ENCODE data around the gene PPP1R2.
"Not testable (repeated sequence)": the region's sequence is repeated elsewhere in the genome, so short reads cannot be mapped to it uniquely, and the experiment has no call there.

Gene PPP1R2

DNA sequence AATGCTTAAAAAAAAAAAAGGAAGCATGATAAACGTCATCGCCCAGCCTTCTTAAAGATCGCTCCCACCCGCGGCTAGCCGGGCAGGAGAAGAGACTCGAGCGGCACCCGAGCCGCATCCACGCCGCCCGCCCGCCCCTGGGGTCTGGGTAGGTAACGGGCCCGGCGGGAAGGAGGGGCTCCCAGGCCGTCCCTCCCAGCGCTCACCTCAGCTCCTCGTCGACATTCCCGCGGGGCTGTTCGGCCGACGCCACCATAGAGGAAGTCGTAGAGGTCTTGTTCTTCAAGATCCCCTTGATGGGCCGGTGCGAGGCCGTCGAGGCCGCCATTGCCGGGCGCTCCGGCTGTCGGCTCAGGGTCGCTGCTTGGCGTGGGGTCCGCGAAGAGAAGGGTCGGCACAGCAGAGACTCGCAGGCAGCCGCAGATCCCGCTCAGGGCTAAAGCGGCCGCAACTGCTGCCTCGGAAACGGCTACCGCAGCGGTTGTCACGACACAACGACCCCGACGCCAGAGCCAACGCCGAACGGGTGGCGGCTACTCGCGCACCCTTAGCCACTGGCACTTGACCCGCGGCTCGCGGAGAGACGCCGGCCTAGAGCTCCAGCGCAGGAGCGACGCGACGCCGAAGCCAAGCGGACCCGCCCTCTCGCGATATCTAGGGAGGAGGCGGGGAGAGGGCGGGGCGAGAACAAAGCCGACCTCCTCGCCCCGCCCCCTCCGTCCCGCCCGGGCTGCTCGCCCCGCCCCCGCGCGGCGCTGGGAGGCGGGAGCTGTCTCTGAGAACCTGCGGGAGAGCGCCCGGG, at the start of gene PPP1R2:
TSS of gene PPP1R2 (minus strand) at position 628 of the 802 bp plus-strand sequence. CDS start at position 328, 300 bp downstream.
- Mint-ChIP-seq H3K27me3 (no peaks in the 10 kb centered on the region), H3K4me3 (peak within 1 kb of the TSS; percentile 88), H3K4me1 (peaks cover 44% of the 10 kb centered on the region), H3K9me3 (no peaks in the 10 kb centered on the region), H3K27ac (peak within 1 kb of the TSS; percentile 95), H3K36me3 (no peaks in the 10 kb centered on the region)
- ATAC-seq (ENCODE audit: low read depth): peak; percentile 78
- DNase-seq (ENCODE audit: low spot score in 2 of 2): peak; percentile 92

DNA sequence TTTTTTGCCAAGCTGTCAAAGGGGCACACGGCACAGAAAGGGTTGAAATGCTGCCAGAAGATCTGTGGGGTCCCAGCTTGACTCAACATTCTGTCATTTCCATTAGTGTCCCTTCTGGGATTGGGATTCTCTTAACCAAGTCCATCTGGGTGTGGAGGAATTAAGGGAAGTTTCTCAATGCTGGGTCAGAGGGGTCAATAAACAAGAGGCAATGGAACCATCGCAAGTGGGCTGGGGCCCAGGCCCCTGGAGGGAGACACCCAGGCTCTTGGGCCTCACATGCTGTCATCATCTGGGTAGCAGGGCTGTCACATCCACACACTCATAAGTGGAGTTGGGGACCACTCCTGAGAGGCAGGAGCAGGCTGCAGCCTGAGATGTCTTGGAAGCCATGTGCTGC, 48.7 kb upstream of the PPP1R2 start:
- Mint-ChIP-seq H3K4me1 (no peaks in the 10 kb centered on the region), H3K27ac (no peak overlapping the region), H3K27me3 (no peaks in the 10 kb centered on the region), H3K4me3 (no peak overlapping the region), H3K9me3 (no peaks in the 10 kb centered on the region), H3K36me3 (no peaks in the 10 kb centered on the region)
- ATAC-seq (ENCODE audit: low read depth) (no peak), DNase-seq (ENCODE audit: low spot score in 2 of 2) (no peak)

DNA sequence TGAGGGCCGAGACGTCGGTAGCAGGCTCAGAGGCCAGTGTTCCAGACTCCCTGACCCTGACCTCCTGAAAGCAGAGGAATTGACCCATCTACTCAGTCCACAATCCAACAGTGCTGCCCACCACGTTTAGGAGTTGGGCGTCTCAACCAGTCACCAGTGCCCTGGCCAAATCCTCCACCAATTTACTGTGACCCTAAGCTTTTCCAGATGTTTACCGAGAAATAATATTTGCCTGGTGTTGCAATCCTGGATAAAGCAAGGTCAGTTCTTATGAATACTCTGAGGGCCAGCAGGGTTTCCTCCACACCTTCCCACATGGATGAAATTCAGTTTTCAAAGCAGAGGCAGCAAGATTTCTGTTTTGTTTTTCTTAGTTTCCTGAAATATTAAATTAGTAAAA, 48.1 kb upstream of the PPP1R2 start:
- DNase-seq (ENCODE audit: low spot score in 2 of 2) (no peak), ATAC-seq (ENCODE audit: low read depth) (no peak)

DNA sequence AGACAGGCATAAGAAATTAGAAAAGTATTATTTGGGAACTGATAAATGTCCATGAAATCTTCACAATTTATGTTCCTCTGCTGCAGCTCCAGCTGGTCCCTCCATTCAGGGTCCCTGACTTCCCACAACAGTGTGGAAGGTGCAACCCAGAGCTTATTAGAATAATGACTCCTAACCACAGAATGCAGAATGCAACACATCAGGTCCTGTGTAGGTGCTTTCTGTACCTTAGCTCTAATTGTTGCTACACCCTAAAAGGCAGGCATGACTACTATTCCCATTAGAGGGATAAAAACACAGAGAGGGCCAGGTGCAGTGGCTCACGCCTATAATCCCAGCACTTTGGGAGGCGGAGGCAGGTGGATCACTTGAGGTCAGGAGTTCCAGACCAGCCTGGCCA, 47.3 kb upstream of the PPP1R2 start:
- not testable (repeated sequence) for H3K27ac Mint-ChIP-seq, H3K9me3 Mint-ChIP-seq

More for the DNA sequence above, 48.1 kb upstream of the PPP1R2 start:
- no peaks in the 10 kb centered on the region for H3K36me3 Mint-ChIP-seq
- no peaks in the 10 kb centered on the region for H3K27me3 Mint-ChIP-seq
- H3K4me1 Mint-ChIP-seq: no peaks in the 10 kb centered on the region
- H3K9me3 Mint-ChIP-seq: no peaks in the 10 kb centered on the region
- no peak overlapping the region for H3K4me3 Mint-ChIP-seq
- no peak overlapping the region for H3K27ac Mint-ChIP-seq

DNA sequence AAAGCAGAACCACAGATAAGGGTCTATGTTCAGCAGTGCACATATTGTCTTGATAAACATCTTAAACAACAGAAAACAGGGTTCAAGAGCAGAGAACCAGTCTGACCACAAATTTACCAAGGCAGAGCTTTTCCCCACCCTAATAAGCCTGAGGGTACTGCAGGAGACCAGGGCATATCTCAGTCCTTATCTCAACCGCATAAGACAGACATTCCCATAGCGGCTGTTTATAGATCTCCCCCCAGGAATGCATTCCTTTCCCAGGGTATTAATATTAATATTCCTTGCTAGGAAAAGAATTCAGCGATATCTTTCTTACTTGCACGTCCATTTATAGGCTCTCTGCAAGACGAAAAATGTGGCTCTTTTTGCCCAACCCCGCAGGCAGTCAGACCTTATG, 46.7 kb upstream of the PPP1R2 start:
- not testable (repeated sequence) for H3K27me3 Mint-ChIP-seq; H3K36me3 Mint-ChIP-seq; H3K4me1 Mint-ChIP-seq; ATAC-seq (ENCODE audit: low read depth); H3K27ac Mint-ChIP-seq; DNase-seq (ENCODE audit: low spot score in 2 of 2); H3K4me3 Mint-ChIP-seq; H3K9me3 Mint-ChIP-seq

More for the DNA sequence above, 47.3 kb upstream of the PPP1R2 start:
- not testable (repeated sequence) for H3K27me3 Mint-ChIP-seq; H3K4me1 Mint-ChIP-seq; H3K4me3 Mint-ChIP-seq; ATAC-seq (ENCODE audit: low read depth); DNase-seq (ENCODE audit: low spot score in 2 of 2); H3K36me3 Mint-ChIP-seq

DNA sequence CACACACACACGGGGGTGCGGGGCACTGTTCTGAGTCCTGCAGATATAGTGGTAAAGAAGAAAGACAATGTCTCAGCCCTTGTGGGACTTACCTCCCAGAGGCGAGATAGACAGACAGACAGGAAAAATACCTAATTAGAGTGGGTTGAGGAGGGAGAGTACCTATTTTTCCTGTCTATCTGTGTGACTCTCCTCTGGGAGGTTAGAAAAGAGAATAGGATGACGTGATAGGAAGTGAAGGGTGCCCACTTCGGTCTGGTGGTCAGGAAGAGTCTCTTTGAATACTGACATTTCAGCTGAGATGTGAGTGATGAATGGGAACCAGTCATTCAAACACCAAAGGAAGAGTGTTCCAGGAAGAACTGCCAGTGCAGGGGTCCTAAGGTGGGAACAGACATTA, 44.7 kb upstream of the PPP1R2 start:
- Mint-ChIP-seq H3K36me3 (no peaks in the 10 kb centered on the region), H3K27me3 (peaks cover 1% of the 10 kb centered on the region), H3K4me1 (peaks cover 2% of the 10 kb centered on the region), H3K9me3 (no peaks in the 10 kb centered on the region), H3K4me3 (no peak overlapping the region), H3K27ac (no peak overlapping the region)
- ATAC-seq (ENCODE audit: low read depth): peak; percentile 39
- no peak for DNase-seq (ENCODE audit: low spot score in 2 of 2)

DNA sequence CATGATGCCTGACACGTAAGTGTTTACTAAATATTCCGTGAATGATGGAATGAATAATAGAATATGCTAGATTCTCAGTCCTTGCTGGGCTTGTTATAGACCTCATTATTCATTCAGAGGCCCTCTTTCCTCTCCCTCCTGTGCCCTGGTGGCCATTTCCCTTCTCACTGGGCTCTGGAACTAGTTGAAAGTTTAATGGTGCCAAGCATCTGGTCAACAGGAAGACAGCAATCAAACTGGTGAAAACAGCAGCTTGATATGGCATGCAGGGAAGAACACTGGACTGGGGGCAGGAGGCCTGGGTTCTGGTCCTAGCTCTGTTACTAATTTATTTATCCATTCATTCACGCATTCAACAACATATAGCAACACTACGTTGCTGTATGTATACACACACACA, 44.3 kb upstream of the PPP1R2 start:
- Mint-ChIP-seq H3K27me3 (peaks cover 1% of the 10 kb centered on the region), H3K9me3 (no peaks in the 10 kb centered on the region), H3K4me3 (no peak overlapping the region), H3K36me3 (no peaks in the 10 kb centered on the region), H3K27ac (no peak overlapping the region), H3K4me1 (peaks cover 2% of the 10 kb centered on the region)
- ATAC-seq (ENCODE audit: low read depth) (no peak), DNase-seq (ENCODE audit: low spot score in 2 of 2) (no peak)

DNA sequence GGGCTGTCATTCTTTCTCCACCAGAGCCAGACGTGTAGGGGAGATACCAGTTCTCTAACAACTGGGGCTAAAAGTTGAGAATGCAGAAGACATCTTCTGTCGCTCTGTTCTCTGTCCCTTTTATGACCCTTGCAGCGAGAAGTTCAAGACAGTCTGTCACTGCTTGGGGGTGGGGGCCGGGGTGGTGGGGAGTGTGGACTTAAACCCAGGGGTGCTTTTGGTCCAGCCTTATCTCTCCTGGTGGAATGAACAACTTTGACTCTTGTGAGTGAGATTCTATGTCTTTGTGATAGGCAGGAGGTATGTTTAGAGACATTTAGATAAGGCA, 41.4 kb upstream of the PPP1R2 start:
- Mint-ChIP-seq H3K9me3 (no peaks in the 10 kb centered on the region), H3K27ac (no peak overlapping the region), H3K27me3 (peaks cover 1% of the 10 kb centered on the region), H3K4me3 (no peak overlapping the region), H3K4me1 (peaks cover 2% of the 10 kb centered on the region), H3K36me3 (no peaks in the 10 kb centered on the region)
- ATAC-seq (ENCODE audit: low read depth) (no peak), DNase-seq (ENCODE audit: low spot score in 2 of 2) (no peak)

DNA sequence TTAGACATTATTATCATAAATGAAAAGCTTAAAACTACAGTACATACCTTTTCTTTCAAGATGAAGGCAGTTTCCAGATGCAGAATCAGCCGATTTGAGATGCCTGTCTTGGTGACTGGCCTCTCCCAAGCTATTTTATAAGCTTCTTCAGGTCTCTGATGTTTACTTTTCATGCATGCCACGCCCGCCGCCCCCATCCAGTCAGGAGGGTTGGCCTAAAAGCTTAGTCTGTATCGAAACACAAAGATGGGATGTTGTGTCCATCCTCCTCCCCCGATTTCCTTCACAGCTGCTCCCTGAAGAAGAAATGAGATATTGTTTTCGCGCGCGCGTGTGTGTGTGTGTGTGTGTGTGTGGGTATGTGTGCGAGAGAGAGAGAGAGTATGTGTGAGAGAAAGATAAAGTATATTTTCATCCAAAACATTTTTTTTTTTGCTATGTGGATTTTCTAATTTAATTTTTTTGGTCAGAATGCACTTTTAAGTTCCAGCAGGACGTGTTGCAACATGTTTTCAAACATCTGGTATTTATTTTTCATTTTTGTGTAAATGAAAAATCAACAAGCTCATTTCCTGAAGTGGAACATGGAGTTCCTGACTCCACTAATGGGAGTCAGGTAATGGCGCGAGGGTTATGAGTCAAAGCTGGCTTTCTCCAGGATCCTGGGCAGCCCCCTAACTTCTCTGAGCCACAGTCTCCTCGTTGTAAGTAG, 40.9 kb upstream of the PPP1R2 start, which contains the start of gene APOD:
TSS of gene APOD (minus strand) at position 110 of the 712 bp plus-strand sequence. CDS start 4,479 bp downstream, outside the sequence.
- Mint-ChIP-seq H3K4me1 (peaks cover 2% of the 10 kb centered on the region), H3K27ac (no peak within 1 kb of the TSS), H3K4me3 (no peak within 1 kb of the TSS), H3K36me3 (no peaks in the 10 kb centered on the region), H3K27me3 (peaks cover 1% of the 10 kb centered on the region), H3K9me3 (no peaks in the 10 kb centered on the region)
- DNase-seq (ENCODE audit: low spot score in 2 of 2) (no peak), ATAC-seq (ENCODE audit: low read depth) (no peak)

DNA sequence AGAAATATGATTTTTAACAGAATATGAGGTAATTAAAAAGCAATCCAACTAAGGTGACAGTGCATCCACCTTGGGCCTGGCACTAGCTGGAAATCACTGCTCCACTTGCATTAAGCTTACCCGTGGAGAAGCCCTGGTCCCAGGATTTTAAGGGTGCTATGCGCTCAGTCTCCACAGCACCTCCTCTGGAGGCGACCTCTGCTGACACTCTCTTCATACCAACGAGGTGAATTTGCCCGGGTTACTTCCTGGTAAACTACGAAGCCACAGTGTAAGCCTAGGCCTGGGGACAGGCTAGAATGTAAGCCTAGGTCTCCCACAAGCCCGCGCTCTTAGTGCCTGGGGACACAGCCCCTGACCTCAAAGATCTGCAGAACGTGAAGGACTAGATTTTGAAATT, 39.8 kb upstream of the PPP1R2 start:
- H3K27me3 Mint-ChIP-seq: peaks cover 1% of the 10 kb centered on the region
- no peaks in the 10 kb centered on the region for H3K36me3 Mint-ChIP-seq
- no peaks in the 10 kb centered on the region for H3K9me3 Mint-ChIP-seq
- no peak for DNase-seq (ENCODE audit: low spot score in 2 of 2)
- no peak overlapping the region for H3K4me3 Mint-ChIP-seq
- no peak overlapping the region for H3K27ac Mint-ChIP-seq
- H3K4me1 Mint-ChIP-seq: peaks cover 2% of the 10 kb centered on the region
- ATAC-seq (ENCODE audit: low read depth): no peak

DNA sequence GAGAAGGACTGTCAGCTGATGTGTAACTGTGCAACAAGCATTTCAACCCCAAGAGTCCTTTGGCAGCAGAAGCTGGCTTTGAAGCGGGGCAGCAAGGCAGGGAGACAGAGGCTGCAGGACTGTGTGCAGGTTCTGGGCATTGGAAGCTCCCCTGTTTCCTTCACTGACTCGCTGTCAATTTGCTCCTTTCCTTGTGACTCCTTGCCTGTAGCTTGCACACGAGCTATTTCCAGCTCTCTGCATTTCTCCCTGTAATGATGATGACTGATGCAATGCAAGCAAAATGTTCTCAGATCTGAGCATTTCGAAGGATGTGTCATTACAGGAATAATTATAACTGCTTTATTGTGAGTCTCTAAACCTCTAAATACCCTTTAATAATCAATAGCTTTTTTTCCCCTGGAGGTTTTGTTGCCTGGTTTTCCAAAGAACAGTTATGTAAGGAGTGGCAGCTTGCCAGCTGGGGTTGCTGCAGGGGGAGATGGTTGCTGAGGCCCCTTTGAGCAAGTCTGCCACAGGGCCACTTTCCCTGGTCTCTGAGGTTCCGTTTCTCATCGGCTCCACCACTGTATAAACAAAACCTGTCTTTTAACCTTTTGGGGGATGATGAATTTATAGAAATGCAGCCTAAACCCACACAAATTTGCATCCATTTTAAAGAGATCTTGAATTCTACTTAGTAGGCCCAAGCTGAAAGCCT, 37.8 kb upstream of the PPP1R2 start:
- no peaks in the 10 kb centered on the region for H3K36me3 Mint-ChIP-seq
- DNase-seq (ENCODE audit: low spot score in 2 of 2): no peak
- ATAC-seq (ENCODE audit: low read depth): no peak
- H3K27me3 Mint-ChIP-seq: peaks cover 1% of the 10 kb centered on the region
- no peak overlapping the region for H3K27ac Mint-ChIP-seq
- H3K4me3 Mint-ChIP-seq: no peak overlapping the region
- peaks cover 2% of the 10 kb centered on the region for H3K4me1 Mint-ChIP-seq
- H3K9me3 Mint-ChIP-seq: no peaks in the 10 kb centered on the region

DNA sequence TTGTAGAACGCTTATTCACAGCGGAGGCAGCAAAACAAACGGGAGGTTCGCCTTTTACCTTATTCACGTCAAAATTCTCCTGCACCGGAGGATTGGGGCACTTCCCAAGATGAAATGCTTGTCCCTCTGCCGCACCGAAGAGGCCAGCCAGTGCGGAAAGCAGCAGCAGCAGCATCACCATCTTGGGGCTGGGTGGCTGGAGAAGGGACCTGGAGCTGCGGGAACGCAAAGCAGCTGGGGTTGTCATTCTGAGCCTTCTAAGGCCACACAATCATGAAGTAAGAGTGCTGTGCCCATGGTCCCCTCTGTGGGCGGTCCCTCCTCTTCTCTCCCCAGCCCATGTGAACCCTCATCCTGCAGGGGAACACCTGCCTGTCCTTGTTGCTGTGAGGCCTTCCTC, 36.2 kb upstream of the PPP1R2 start:
- no peak overlapping the region for H3K4me3 Mint-ChIP-seq
- ATAC-seq (ENCODE audit: low read depth) (no peak), DNase-seq (ENCODE audit: low spot score in 2 of 2) (no peak)
- no peaks in the 10 kb centered on the region for H3K9me3 Mint-ChIP-seq
- H3K27me3 Mint-ChIP-seq: peaks cover 1% of the 10 kb centered on the region
- H3K4me1 Mint-ChIP-seq: peaks cover 2% of the 10 kb centered on the region
- H3K36me3 Mint-ChIP-seq: no peaks in the 10 kb centered on the region
- H3K27ac Mint-ChIP-seq: no peak overlapping the region

DNA sequence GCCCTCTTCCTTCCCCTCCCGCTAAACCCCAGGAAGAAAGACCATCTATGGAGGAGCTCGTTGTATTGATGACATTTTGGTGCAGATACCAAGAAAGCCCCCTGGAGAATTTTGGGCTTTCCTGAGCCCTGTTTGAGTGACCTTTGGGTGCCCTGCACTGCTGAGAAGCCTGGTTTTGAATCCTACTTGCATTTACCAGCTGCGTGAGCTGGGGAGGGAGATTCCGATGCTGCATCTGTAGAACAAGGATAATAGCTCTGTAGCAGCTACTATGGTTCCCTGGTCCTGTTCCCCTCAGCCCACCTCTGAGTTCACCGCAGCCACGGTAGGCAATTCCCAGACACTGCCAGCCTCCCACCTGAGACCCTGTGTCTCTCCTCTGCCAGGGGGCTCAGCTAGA, 35.4 kb upstream of the PPP1R2 start:
- H3K4me1 Mint-ChIP-seq: no peaks in the 10 kb centered on the region
- ATAC-seq (ENCODE audit: low read depth) (no peak), DNase-seq (ENCODE audit: low spot score in 2 of 2) (no peak)
- H3K4me3 Mint-ChIP-seq: no peak overlapping the region
- no peaks in the 10 kb centered on the region for H3K36me3 Mint-ChIP-seq
- H3K9me3 Mint-ChIP-seq: no peaks in the 10 kb centered on the region
- H3K27ac Mint-ChIP-seq: no peak overlapping the region
- H3K27me3 Mint-ChIP-seq: no peaks in the 10 kb centered on the region

DNA sequence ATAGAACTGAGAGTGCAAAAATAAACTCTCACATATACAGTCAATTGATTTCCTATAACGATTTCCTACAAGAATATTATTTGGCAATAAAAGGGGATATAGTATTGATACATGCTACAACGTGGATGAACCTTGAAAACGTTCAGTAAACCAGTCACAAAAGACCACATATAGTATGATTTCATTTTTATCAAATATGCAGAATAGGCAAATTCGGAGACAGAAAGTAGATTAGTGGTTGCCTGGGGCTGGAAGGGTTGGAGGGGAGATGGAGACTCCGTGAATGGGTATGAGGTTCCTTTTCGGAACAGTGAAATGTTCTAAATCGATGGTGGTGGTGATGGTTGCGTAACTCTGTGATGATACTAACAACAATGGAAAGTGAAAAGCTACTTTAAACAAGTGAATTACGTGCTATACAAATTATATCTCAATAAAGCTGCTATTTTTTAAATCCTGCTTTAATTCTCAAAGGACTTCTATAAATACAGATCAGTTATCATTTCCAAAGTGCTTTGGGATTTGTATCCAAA, 34.6 kb upstream of the PPP1R2 start:
- ATAC-seq (ENCODE audit: low read depth) (no peak), DNase-seq (ENCODE audit: low spot score in 2 of 2) (no peak)
- Mint-ChIP-seq H3K9me3 (no peaks in the 10 kb centered on the region), H3K4me3 (no peak overlapping the region), H3K4me1 (no peaks in the 10 kb centered on the region), H3K27me3 (no peaks in the 10 kb centered on the region), H3K36me3 (no peaks in the 10 kb centered on the region), H3K27ac (no peak overlapping the region)

Data from memory B cell (primary cell).